Loucy (cell line): Measurements from ENCODE around the gene PMAIP1.

Experiments used
- H2AFZ ChIP-seq: fragments of 200-600 bp; sonication (generic); 2 replicates; pipeline ENCODE4 v1.6.0; 2016; ENCODE audit warnings: antibody characterized with exemption, mild to moderate bottlenecking, low read length, moderate library complexity
- H3F3A ChIP-seq: fragments of 200-600 bp; 2 replicates; pipeline ENCODE4 v1.6.0; 2016; ENCODE audit warnings: antibody characterized with exemption, low read depth, mild to moderate bottlenecking
- H3K27me3 ChIP-seq: fragments of 200-600 bp; sonication (generic); 2 replicates; pipeline ENCODE4 v1.6.1; 2014; ENCODE audit warnings: low read length, mild to moderate bottlenecking; ENCODE audit not compliant: insufficient read depth, poor library complexity, severe bottlenecking
- H3K36me3 ChIP-seq: fragments of 200-600 bp; sonication (generic); 2 replicates; pipeline ENCODE4 v1.6.1; 2016; ENCODE audit warnings: low read length; ENCODE audit not compliant: insufficient read depth
- H3K4me1 ChIP-seq: fragments of 200-600 bp; sonication (generic); 2 replicates; pipeline ENCODE4 v1.5.1; 2014; ENCODE audit warnings: low read length, mild to moderate bottlenecking; ENCODE audit not compliant: insufficient read depth, poor library complexity, severe bottlenecking
- H3K4me2 ChIP-seq: fragments of 200-600 bp; sonication (generic); 2 replicates; pipeline ENCODE4 v1.6.0; 2014; ENCODE audit warnings: antibody characterized with exemption, low read length, low read depth, mild to moderate bottlenecking; ENCODE audit not compliant: poor library complexity, severe bottlenecking
- H3K4me3 ChIP-seq: fragments of 200-600 bp; sonication (generic); 2 replicates; pipeline ENCODE4 v1.5.1; 2014; ENCODE audit warnings: low read length, mild to moderate bottlenecking, mixed read lengths; ENCODE audit not compliant: poor library complexity, severe bottlenecking
- H3K79me2 ChIP-seq: fragments of 200-600 bp; sonication (generic); 2 replicates; pipeline ENCODE4 v1.6.1; 2014; ENCODE audit warnings: low read length; ENCODE audit not compliant: insufficient read depth
- H3K9ac ChIP-seq: fragments of 200-600 bp; sonication (generic); 2 replicates; pipeline ENCODE4 v1.6.0; 2014; ENCODE audit warnings: mild to moderate bottlenecking, low read depth, low read length, moderate library complexity; ENCODE audit not compliant: poor library complexity, severe bottlenecking
- H3K9me2 ChIP-seq: fragments of 200-600 bp; sonication (generic); replicated peaks from 2 replicates; pipeline ENCODE4 v1.6.1; 2016; ENCODE audit warnings: low read depth, low read length, mixed read lengths
- H3K9me3 ChIP-seq: fragments of 200-600 bp; sonication (generic); 2 replicates; pipeline ENCODE4 v1.6.1; 2014; ENCODE audit warnings: mild to moderate bottlenecking, antibody characterized with exemption, low read length, low read depth; ENCODE audit not compliant: insufficient read depth
- H4K20me1 ChIP-seq: fragments of 200-600 bp; sonication (generic); 2 replicates; pipeline ENCODE4 v1.6.0; 2014; ENCODE audit warnings: antibody characterized with exemption, low read length, mild to moderate bottlenecking; ENCODE audit not compliant: insufficient read depth, poor library complexity, severe bottlenecking
- EZH2phosphoT487 ChIP-seq: fragments of 200-600 bp; IDR thresholded peaks from 2 replicates; pipeline ENCODE4 v1.6.1; 2018; ENCODE audit warnings: antibody characterized with exemption, mild to moderate bottlenecking, moderate library complexity, borderline replicate concordance
- TF ChIP-seq, protein P1 (sequence below): fragments of 200-600 bp; sonication (generic); conservative IDR thresholded peaks from 2 replicates; pipeline ENCODE4 v1.5.1; 2014; ENCODE audit warnings: mild to moderate bottlenecking, antibody characterized with exemption, low read length

Gene PMAIP1

DNA sequence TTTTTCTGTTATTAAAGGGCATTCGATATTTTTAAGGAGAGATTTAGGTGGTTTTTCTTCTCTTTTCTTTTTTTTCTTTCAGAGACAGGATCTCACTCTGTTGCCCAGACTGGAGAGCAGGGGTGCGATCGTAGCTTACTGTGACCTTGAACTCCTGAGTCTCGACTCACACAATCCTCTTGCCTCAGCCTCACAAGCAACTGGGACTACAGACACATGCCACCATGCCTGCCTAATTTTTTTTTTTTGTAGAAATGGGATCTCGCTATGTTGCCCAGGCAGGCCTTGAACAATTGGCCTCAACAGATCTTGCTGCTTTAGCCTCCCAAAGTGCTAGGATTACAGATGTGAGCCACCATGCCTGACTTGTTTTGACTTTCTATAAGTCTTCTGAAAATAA lies 26.3 kb downstream of the PMAIP1 start:
- H3K9me3 ChIP-seq, result no peaks in the 10 kb centered on the region
- H3K4me3 ChIP-seq, result no peak overlapping the region
- H3F3A ChIP-seq, result peaks cover 17% of the 10 kb centered on the region
- no peaks in the 10 kb centered on the region for H3K36me3 ChIP-seq
- peaks cover 47% of the 10 kb centered on the region for H3K4me1 ChIP-seq
- H3K9me2 ChIP-seq, result no peaks in the 10 kb centered on the region
- no peaks in the 10 kb centered on the region for H3K27me3 ChIP-seq
- H3K9ac ChIP-seq, result no peak overlapping the region
- H4K20me1 ChIP-seq, result no peaks in the 10 kb centered on the region
- H3K79me2 ChIP-seq, result no peaks in the 10 kb centered on the region
- H2AFZ ChIP-seq, result no peak overlapping the region
- TF ChIP-seq EZH2phosphoT487, result no peak
- TF ChIP-seq, protein P1, sequence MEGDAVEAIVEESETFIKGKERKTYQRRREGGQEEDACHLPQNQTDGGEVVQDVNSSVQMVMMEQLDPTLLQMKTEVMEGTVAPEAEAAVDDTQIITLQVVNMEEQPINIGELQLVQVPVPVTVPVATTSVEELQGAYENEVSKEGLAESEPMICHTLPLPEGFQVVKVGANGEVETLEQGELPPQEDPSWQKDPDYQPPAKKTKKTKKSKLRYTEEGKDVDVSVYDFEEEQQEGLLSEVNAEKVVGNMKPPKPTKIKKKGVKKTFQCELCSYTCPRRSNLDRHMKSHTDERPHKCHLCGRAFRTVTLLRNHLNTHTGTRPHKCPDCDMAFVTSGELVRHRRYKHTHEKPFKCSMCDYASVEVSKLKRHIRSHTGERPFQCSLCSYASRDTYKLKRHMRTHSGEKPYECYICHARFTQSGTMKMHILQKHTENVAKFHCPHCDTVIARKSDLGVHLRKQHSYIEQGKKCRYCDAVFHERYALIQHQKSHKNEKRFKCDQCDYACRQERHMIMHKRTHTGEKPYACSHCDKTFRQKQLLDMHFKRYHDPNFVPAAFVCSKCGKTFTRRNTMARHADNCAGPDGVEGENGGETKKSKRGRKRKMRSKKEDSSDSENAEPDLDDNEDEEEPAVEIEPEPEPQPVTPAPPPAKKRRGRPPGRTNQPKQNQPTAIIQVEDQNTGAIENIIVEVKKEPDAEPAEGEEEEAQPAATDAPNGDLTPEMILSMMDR, result no peak
- H3K4me2 ChIP-seq, result no peak overlapping the region

DNA sequence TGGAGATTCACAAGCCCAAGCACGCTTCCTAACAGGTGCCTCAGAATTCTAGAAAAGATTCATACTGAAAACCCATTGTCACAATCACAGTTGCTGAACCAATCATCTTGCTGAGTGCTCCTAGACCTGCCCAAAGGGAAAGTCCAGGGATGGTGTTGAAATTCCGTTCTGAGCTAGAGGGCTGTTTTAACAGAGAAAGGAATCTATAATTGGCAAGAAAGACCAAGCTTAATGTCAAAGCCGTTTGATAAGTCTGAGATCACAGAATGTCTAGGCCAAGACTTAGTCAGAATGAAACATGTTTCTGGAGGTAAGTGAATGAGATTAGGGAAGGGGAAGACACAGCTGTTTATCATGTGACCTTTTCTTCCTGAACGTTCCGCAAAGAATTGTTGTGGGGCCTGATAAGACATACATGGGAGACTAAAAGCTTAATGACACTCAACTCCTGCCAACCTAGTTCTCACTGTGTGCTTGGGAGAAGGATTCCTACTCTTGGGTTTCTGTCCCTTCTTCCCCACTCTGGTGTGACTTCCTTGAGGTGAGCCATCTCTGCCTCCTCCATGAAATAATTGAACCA lies 27.5 kb downstream of the PMAIP1 start:
- H3F3A ChIP-seq, result peaks cover 7% of the 10 kb centered on the region; the same call in 1 of the 2 replicates
- TF ChIP-seq, protein P1, result no peak
- no peak for TF ChIP-seq EZH2phosphoT487
- H2AFZ ChIP-seq, result no peak overlapping the region
- H3K36me3 ChIP-seq, result no peaks in the 10 kb centered on the region
- no peak overlapping the region for H3K4me3 ChIP-seq
- H3K79me2 ChIP-seq, result no peaks in the 10 kb centered on the region
- no peaks in the 10 kb centered on the region for H3K9me3 ChIP-seq
- H4K20me1 ChIP-seq, result no peaks in the 10 kb centered on the region
- no peaks in the 10 kb centered on the region for H3K27me3 ChIP-seq
- H3K9ac ChIP-seq, result no peak overlapping the region
- H3K9me2 ChIP-seq, result no peaks in the 10 kb centered on the region
- H3K4me1 ChIP-seq, result peaks cover 37% of the 10 kb centered on the region
- H3K4me2 ChIP-seq, result no peak overlapping the region

DNA sequence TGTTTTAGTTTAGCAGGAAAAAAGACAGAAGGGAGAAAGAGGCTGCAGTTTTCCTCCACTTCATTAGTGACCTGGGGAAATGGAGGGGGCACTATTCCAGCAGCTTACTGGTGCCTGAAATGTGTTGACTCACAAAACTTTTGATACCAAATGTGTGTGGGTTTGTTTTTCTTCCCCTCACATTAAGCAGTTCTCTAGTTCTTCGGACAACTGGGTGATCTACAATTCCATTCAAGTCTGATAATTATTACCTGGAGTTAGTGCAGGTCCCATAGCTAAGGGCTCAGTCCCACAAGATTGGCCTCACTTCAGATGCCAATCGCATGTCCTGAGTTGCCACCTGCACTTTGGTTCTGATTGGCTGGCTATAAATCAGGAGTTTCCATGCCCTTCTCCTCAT lies 28.4 kb downstream of the PMAIP1 start:
- Histone ChIP-seq H3K4me2 (no peak overlapping the region), H2AFZ (no peak overlapping the region)

More for the DNA sequence above, 28.4 kb downstream of the PMAIP1 start:
- Histone ChIP-seq H3K79me2 (no peaks in the 10 kb centered on the region), H3F3A (peaks cover 7% of the 10 kb centered on the region; the same call in 1 of the 2 replicates), H3K36me3 (no peaks in the 10 kb centered on the region), H3K9me3 (no peaks in the 10 kb centered on the region), H3K4me3 (no peak overlapping the region), H3K9ac (no peak overlapping the region), H3K9me2 (no peaks in the 10 kb centered on the region), H4K20me1 (no peaks in the 10 kb centered on the region), H3K27me3 (no peaks in the 10 kb centered on the region), H3K4me1 (peaks cover 34% of the 10 kb centered on the region)
- TF ChIP-seq EZH2phosphoT487, result no peak
- TF ChIP-seq, protein P1, result no peak
